Large intestine (tissue), 1 donor: ENCODE data around the gene TAS2R5. TPM values are rescaled to one million over a fixed set of nuclear protein-coding genes. Genes with fewer than 3 reads are reported as not detected.

Experiments
- polyA plus RNA-seq: library from polyadenylated mRNA; unstranded; fragments of 120-200 nt; gene quantifications from one replicate; pipeline ENCODE4 v1.2.1, GENCODE V29; 2013

The TAS2R5 gene
- polyA plus RNA-seq, 1 donor = 6.6 TPM

Other genes starting within 250 kb of the TAS2R5 start
- gene AGK, start 238.8 kb upstream of the TAS2R5 start, polyA plus RNA-seq = 27.4 TPM
- gene DENND11, start 88.1 kb upstream of the TAS2R5 start, polyA plus RNA-seq = 53.4 TPM
- 5.1 TPM for gene WEE2, start 81.9 kb upstream of the TAS2R5 start, polyA plus RNA-seq
- gene SSBP1, start 51.9 kb upstream of the TAS2R5 start, polyA plus RNA-seq = 134 TPM
- 0.15 TPM for gene TAS2R3, start 26.1 kb upstream of the TAS2R5 start, polyA plus RNA-seq
- gene TAS2R4, start 13.5 kb upstream of the TAS2R5 start, polyA plus RNA-seq = 2.6 TPM
- gene PRSS37, start 51.3 kb downstream of the TAS2R5 start, polyA plus RNA-seq = 0.34 TPM
- gene OR9A4, start 126.2 kb downstream of the TAS2R5 start, polyA plus RNA-seq = not detected
- 0.09 TPM for gene CLEC5A, start 156.8 kb downstream of the TAS2R5 start, polyA plus RNA-seq
- 0.16 TPM for gene TAS2R38, start 183.6 kb downstream of the TAS2R5 start, polyA plus RNA-seq
- 8.6 TPM for gene MGAM, start 205.7 kb downstream of the TAS2R5 start, polyA plus RNA-seq